T-helper 2 cell treated with Interferon-gamma antibody and Interleukin-4, amounts not matched to agents 100 ng/mL and 5 ng/mL, for 36 hours (primary cell): ENCODE measurements around the gene TRAIP. TPM values are rescaled to one million over a fixed set of nuclear protein-coding genes. Genes with fewer than 3 reads are reported as not detected.

Source experiments
- intact Hi-C: fragments of 100-400 bp; cut with micrococcal nuclease; formaldehyde crosslinking; loops from one replicate; pipeline ENCODE4 v1.15.1; 2023
- total RNA-seq: library from RNA; stranded (reverse); gene quantifications from 2 replicates; pipeline ENCODE4 v1.2.3, GENCODE V29; 2022

Gene TRAIP, protein sequence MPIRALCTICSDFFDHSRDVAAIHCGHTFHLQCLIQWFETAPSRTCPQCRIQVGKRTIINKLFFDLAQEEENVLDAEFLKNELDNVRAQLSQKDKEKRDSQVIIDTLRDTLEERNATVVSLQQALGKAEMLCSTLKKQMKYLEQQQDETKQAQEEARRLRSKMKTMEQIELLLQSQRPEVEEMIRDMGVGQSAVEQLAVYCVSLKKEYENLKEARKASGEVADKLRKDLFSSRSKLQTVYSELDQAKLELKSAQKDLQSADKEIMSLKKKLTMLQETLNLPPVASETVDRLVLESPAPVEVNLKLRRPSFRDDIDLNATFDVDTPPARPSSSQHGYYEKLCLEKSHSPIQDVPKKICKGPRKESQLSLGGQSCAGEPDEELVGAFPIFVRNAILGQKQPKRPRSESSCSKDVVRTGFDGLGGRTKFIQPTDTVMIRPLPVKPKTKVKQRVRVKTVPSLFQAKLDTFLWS
- 30.4 and 31.8 TPM in 2 replicates for total RNA-seq

DNA sequence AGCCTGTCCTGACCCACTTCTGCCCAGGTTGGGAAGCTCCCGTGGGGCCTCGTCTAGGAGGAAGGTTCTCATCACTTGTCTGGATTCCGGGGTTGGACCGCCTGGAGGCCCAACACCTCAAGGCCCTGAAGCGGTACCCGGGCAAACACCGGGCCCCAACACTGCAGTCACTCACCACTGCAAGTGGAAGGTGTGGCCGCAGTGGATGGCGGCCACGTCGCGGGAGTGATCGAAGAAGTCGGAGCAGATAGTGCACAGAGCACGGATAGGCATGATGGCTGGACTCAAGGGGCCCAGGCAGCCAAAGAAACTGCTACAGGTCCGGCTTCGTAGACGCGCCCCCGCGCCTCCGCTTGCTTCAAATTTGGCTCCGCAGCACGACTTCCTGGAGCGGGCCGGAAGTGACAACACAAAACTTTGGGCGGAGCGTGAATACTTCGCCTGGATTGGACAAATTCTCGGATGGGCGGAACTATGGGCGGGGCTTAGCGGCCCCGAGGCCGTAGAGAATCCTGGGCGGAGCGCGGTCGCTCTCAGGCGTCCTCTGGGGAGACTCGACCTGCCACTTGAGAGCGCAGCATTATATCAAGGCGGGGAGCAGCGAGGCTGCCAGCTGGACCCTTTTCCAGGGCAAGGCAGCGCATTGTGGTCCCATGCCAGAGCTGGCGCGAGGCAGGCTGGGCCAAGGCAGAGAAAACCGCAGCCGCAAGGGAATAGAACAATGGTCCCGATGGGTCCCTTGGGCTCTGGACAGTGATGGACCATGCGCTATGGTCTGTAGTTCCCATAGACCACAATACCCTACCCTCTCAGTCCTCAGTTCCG, at the start of gene TRAIP:
Gene TRAIP, minus strand, starts transcription at position 384 of the 825 bp plus-strand sequence. Its CDS starts 111 bp downstream, at position 273.
- intact Hi-C loops: loop anchor here (1.0 to 5.0 kb wide), 3 partner anchors 48 to 84 kb away; partner anchors contain the start of genes IP6K1 and RBM6

DNA sequence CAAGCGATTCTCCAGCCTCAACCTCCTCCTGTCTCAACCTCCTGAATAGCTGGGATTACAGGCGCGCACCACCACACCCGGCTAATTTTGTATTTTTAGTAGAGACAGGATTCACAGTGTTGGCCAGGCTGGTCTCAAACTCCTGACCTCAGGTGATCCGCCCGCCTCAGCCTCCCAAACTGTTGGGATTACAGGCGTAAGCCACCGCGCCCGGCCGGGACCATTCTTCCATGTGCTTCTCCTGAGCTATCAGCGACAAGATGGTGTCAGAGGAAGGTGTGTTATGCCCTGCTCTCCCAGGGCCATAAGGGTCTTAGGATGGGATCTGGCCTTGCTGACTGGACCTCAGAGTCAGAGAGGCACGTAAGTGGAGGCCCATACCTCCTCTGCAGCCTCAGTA, 48.1 kb upstream of the TRAIP start:
- intact Hi-C loops: loop anchor here (1.0 kb wide), 1 partner anchor 48 kb away; the partner anchor contains the start of gene TRAIP

DNA sequence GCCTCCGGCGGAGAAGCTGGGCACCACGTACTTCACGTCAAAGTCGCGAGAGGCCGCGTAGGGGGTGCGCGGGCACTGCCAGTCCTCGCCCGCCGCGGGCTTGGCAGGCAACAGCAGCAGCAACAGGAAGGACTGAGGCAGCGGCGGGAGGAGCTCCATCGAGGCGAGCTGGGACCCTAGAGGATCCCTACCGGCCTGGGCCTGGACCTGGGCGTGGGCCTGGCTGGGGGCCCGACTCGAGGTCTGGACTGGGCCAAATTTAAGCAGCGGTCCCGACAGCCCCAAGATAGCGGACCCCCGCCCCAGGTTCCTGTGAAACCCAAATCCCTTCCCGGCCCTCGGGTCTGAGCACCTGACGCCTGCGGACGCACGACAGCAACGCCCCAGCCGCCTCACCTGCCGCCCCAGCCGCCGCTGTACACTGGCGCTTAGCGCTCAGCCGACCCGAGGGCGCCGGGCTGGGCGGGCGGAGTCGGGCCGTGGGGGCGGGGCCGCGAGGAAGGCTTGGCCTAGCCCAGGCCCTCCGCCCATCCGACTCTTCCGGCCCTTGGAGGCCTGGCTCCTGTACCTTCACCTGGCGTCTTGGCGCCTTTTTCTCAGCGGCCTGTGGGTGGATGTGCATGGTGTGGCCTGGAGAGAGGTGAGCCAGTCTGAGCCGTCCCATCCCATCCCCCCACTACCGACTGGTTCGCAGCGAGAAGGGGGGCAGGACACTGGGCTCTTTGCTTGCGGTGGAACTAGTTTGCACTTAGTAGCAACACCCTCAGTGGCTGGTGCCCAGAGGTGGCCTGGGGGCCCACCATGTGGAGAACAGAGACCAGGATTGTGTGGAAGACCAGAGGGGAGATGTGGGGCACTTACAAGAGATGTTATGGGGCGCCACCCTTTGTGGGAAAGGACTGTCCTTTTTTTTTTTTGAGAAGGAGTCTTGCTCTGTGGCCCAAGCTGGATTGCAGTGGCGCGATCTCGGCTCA, 47.4 kb upstream of the TRAIP start, which contains the start of gene MST1R:
Gene MST1R, minus strand, starts transcription at position 423 of the 974 bp plus-strand sequence. Its CDS starts 264 bp downstream, at position 159.
- intact Hi-C loops: loop anchor here (1.0 to 2.0 kb wide), 2 partner anchors 37 to 47 kb away; partner anchors contain the start of genes RBM6 and TRAIP

DNA sequence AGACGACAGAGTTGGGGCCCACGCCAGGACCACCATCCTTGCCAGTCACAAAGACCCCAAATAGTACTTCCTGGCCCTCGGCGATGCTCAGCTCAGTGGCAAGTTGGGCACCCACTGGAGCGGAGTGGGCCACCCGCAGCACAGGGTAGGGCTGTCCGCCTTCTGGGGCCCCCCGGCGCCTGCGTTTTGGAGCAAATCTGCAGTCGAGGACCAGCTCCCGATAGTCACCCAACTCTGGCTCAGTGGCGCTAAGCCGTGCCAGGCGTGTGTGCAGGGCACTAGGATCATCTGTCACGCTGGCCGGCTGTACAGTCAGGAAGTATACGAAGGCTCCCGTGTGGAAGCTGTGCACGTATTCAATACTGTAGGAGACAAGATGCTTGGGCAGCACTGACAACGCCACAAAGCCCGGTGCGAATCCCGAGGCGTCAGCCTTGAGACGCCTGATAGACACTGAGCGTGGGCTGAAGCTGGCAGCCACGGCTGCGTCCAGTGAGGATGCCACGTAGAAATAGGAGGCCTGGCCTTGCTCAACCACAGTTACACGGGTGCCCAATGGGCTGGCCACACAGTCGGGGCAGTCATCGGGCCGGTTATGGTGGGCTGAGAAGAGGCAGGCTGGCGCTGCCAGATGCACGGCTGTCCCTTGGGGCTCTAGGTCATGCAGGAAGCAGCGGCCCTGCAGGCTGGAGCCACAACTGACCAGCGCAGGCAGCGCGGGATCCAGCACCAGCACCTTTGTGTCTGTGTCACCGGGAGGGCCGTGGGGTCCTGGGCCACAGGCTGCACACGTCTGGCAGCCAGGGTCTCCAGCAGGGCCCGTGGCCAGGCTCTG, 46.4 kb upstream of the TRAIP start:
- intact Hi-C loops: loop anchor here (2.0 kb wide), 1 partner anchor 38 kb away; the partner anchor contains the start of gene RBM6

DNA sequence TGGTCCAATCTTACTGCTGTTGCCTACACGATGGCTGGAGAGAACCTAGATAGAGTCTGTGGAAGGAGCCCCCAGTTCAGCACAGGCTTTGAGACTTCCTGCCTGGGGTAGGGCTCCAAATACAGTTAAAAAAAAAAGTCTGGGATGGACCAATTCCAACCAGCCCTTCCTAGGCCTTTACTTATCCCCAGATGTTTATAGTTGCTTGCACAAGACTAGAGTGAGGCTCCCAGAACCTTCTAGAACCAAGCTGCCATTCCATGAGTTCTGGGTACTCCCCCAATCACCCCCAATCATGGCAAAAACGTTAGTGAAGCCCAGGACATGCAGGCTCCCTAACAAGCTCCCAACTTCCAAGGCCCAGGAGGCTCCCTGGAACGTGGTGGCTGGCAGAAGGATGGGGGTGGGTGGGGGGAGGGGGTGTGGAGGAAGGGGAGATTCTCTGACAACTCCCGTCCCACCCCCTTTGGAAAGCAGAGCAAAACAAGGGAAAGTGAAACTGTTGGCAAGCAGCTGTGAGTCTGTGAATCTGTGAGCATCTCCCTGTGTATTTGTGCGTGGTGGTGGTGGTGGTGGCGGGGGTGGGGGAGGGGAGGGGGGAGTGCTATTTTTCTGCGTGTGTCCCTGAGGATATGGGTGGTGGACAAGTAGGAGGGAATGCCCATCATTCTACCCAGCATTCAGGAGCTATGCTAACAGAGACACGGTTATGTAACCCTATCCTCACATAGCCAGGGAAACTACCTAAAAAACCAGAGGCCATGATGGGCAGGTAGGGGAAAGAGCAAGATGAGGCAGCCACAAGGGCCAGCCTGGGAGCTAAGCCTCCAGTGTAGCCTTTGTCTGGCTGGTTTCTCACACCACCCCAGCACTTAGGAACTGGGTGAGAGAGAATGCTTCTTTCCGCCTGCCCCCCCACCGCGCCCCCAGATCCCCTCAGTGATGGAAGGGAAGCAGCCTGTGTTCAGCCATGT, 45.3 kb upstream of the TRAIP start:
- intact Hi-C loops: loop anchor here (2.0 kb wide), 1 partner anchor 39 kb away; the partner anchor contains the start of gene RBM6

DNA sequence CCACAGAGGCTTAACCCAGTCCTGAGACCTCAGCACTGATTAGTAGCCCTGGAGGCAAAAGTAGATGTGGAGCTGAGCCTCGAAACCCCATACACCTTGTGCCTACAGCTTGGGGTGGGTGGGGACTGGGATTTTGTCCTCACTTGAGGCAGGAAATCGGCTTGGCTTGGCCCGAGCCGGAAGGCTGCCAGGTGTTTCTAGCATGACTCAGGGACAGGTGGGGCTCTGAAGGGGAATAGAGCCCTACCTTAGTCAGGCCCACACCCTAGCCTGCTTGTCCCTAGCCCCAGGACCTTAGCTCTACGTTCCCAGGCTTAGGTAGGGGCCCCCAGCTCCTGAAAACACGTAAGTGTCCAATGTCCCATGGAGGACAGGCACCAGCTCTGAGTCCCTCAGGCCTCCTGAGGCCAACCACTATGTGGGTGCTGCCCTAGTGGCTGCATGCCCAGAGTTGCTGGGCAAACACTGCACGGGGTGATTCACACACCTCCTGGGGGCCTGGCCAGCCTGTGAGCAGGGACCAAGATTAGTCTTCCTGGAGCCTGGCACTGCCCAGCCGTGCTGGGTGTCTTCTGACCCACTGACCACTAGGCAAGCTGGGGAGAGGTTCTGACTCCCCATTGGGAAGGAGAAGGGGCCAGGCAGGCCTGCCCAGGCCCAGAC, 44.3 kb upstream of the TRAIP start:
- intact Hi-C loops: no loop called here

DNA sequence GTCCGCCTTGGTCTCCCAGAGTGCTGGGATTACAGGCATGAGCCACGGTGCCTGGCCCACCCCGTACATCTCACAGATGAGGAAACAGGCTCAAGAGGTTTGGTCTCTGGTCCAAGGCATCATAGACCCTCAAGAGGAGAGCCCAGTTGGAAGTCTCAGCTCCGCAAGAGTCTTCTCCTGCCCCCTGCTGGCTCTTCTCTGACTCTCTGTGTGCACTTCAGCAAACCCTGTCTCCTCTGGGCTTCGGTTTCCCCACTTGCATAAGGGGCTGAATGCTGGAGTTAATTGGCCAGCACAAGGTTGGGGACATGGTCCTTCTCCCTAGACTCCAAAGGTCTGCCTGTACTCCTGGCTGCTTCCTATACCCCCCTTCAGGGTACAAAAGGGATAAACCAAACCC, 43.5 kb upstream of the TRAIP start:
- intact Hi-C loops: no loop called here

DNA sequence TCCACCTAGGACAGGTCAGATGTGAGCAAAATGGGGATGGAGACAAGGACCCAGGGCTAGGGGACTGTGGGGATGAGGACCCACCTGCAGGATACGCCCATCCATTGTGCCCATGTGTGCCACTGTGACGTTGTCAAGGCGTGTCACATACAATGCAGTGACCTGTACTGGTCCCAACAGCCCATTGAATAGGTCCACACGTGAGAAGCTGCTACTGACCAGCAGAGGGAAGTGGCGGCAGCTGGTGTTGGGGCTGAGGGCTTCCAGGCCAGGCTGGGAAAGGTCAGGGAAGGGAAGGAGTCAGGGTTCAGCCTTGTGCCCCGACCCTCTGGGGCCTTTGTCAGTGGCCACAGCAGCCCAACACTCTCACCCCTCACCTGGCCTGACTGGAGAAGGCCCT, 42.6 kb upstream of the TRAIP start:
- intact Hi-C loops: no loop called here

DNA sequence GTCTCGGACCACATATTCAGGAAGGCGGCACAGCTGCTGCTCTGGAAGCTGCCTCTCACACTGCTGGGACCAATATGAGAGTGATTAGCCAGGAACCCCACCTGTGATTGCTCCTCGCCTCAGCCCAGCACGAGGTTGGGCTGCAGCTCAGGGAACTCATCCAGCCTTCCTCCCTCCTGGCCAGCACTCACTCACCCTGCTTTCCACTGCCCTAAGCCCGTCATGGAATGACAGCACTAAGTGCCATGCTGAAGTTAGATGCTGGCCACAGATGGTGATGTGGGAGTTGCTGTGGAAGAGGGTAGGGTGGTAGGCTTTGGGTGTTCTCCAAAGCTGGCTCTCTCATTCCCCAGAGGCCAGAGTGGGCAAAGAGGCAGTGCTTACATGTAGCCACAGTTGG, 40.0 kb upstream of the TRAIP start:
- intact Hi-C loops: no loop called here

DNA sequence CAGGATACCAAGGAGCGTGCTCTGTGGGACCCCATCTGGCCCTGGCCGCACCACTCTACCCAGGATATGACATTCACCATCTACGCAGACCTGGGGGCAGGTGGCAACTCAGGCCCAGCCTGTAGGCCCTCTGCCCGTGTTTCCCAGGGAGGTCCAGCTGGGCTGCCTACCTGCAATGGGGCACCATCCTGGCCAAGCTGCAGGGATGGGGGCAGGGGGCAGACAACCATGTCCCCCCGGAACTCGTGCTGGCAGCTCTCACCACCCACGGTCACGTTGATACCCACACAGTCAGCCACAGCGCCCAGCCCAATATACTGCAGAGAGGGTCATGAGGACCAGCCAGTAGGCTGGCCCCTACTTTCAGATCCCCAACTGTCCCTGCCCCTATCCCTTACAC, 39.4 kb upstream of the TRAIP start:
- intact Hi-C loops: no loop called here

DNA sequence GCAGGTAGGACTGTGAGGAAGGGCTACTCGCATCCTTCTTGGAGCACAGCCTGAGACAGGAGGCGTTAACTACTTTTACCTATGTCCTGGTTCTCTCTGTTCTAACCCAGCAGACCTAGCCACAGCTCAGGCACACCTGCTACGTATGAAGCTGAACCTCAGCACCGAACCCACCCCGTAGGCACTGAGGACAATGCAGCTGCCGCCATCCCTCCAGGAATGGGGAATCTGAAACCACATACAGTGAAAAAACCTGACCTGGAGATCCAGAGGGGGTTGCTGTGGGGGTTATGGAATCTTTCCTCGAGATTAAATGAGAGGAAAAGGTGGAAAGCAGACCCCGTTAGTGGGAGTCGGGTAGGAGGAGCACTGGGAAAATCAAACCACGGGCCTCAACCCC, 32.9 kb upstream of the TRAIP start:
- intact Hi-C loops: no loop called here

DNA sequence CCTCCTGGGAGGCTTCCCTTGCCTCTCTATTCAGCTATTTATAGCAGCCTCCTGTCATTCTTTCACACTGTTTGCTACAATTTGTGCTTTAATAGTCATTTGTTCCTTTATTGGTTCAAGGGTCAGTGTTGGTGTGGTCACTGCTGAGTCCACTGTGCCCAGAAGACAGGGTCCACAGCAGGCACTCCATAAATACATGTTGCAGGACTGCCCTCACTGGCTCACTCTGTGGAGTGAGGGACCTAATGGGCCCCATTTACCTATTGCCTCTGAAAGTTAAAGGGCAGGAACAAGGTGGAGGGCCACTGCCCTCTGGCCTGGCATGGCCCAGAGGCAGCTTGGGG, 30.5 kb upstream of the TRAIP start:
- intact Hi-C loops: no loop called here

DNA sequence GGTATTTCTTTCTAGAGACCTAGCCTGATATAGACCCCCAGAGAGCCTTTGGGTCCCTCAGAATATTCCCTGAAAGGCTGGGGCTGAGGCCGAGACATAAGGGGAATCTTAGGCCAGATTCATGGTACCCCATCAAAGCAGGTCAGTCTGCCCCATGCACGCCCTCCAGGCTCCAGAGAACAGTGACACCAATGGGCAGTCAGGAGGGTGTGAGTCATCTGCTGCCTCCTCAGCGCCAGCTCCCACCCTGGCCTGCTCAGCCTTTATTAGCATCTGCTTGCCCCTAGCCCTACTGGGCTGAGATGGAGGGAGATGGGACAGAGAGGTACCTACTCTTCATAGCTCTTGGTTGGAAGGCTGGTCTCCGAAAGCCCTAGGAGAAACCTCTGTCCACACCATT, 27.6 kb upstream of the TRAIP start:
- intact Hi-C loops: no loop called here

DNA sequence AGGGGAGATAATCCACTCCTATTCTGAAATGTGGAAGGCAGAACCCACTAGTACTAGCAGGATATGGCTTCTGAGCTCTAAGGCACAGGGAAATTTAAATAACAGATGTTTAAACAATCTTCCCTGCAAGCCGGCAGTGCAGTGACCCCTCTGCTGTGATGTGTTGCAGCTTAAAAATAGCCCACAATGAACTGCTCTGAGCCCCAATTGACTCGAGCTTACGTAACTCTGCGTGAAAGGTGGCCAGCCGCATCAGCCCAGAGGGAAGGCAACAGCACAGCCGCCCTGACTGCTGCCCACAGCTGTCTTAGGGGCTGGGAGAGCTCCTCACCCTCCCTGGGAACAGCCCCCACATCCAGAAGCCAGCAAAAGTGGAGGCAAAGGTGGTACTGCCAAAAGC, 25.8 kb upstream of the TRAIP start:
- intact Hi-C loops: no loop called here

DNA sequence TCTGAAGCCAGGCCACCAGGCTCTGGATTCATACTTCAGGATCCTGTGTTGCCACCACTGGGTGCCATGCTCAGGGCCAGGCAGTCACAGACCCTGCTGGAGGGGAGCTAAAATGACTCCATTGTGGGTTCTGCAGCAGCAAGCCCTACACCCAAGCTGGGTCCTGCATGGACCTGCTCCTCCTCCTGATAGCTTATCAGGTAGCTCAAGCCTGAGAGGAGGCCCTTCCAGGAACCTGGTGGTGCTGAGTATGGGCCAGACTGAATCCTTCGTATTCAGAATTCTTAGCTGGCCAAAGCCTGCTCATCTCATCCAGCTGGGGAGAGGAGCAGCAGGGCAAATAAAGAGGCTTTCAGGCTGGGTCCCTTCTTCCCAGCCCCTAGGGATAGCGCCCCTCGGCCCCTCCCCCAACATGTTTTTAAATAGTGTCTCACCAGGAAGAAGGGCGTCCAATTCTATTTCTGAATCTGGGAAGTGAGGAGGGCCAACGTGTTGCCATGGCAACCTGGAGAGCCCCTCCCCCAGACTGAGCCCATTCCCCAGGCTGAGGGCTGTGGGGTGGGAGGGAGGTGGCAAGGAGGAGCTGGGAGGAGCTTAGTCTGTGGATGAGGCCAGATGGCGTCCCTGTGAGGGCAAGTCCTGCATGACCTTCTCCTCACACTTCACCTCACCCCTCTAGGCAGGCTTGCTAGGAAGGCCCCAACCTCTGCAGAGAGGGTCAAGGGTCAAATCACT, 24.4 kb upstream of the TRAIP start:
- intact Hi-C loops: no loop called here

DNA sequence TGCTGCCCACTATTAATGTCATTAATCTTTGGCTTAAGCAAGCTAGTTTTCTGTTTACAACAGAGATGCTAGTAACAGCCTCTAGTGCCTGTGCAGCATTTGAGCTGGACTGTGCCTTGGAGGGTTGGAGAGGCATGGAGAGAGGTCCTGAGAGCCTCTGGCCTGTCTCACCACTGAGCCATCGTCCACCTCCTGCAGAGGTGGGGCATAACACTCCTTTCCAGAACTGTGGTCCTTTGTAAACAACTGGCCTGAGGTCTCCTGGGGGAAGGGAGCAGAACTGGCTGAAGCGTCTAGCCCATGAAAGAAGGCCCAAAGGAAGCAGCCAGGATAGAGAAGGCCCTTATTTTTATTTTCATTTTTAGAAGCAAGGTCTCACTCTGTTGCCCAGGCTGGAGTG, 23.4 kb upstream of the TRAIP start:
- intact Hi-C loops: no loop called here

DNA sequence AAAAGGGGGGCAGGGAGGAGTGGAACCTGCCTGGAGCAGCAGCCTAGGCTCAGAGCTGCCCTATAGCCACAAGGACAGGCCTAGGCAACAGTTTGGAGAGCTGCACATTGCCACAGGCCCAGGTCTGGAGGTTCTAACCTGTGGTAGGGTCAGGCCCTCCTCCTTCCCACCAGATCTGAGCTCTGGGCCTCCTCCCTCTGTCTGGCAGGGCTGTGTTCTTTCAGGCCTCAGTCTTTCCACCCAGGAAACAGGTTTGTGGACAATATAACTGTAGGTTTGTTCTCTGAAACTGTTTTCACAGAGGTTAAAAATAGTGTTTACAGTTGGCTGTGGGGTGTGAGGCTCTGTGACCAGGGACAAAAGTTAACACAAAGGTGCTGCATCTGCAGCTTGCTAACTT, 22.3 kb upstream of the TRAIP start:
- intact Hi-C loops: no loop called here
